Liver (tissue), 9 donors: Measurements from ENCODE around the gene LYZL1. TPM values are rescaled to one million over a fixed set of nuclear protein-coding genes. Genes with fewer than 3 reads are reported as not detected.
A peak's percentile ranks its signal among the peaks of the same experiment; 100 is the strongest.

Experiments
- DNase-seq: peaks from one replicate; pipeline ENCODE4 v3.0.0-alpha.2; 2017; ENCODE audit warnings: low spot score
- H3K27ac ChIP-seq, 2 donors: one replicate each; pipeline ENCODE4 v1.7.0; 2013; ENCODE audit warnings: inconsistent platforms in 2 of 2, low read length in 2 of 2, control low read depth in 1 of 2, low read depth in 1 of 2, mild to moderate bottlenecking in 1 of 2
- H3K27me3 ChIP-seq, 4 donors: one replicate each; pipeline versions ENCODE4 v1.6.1 to v1.7.0; 2013; ENCODE audit warnings: low read length in 3 of 4, inconsistent platforms in 1 of 4, mild to moderate bottlenecking in 1 of 4, moderate library complexity in 1 of 4; ENCODE audit not compliant: control insufficient read depth in 4 of 4, insufficient read depth in 4 of 4
- H3K36me3 ChIP-seq, 4 donors: one replicate each; pipeline versions ENCODE4 v1.6.1 to v1.7.0; 2013; ENCODE audit warnings: low read length in 3 of 4, mild to moderate bottlenecking in 3 of 4, low read depth in 1 of 4, moderate library complexity in 1 of 4; ENCODE audit not compliant: control insufficient read depth in 4 of 4, insufficient read depth in 3 of 4
- H3K4me1 ChIP-seq, 4 donors: one replicate each; pipeline versions ENCODE4 v1.6.1 to v1.7.0; 2013; ENCODE audit warnings: low read length in 3 of 4, mild to moderate bottlenecking in 3 of 4, moderate library complexity in 1 of 4; ENCODE audit not compliant: control insufficient read depth in 4 of 4, insufficient read depth in 4 of 4
- H3K4me3 ChIP-seq, 3 donors: one replicate each; pipeline versions ENCODE4 v1.6.1 to v1.7.0; 2013; ENCODE audit warnings: low read length in 3 of 3, control low read depth in 1 of 3, low read depth in 1 of 3, mild to moderate bottlenecking in 1 of 3
- H3K9ac ChIP-seq, 2 donors: one replicate each; pipeline ENCODE4 v1.7.0; 2013; ENCODE audit warnings: low read length in 2 of 2, mild to moderate bottlenecking in 2 of 2, moderate library complexity in 2 of 2, control low read depth in 1 of 2, low read depth in 1 of 2
- H3K9me3 ChIP-seq, 4 donors: one replicate each; pipeline versions ENCODE4 v1.6.1 to v1.7.0; 2013; ENCODE audit warnings: low read length in 3 of 4; ENCODE audit not compliant: control insufficient read depth in 4 of 4
- ATF3 ChIP-seq: IDR thresholded peaks from 2 replicates; pipeline ENCODE4 v1.6.1; 2016; ENCODE audit warnings: antibody characterized with exemption
- EGR1 ChIP-seq, 2 donors: IDR thresholded peaks; 2 replicates each; pipeline ENCODE4 v1.6.1; 2016 to 2018; ENCODE audit warnings: antibody characterized with exemption in 2 of 2, low read depth in 2 of 2
- FOXA1 ChIP-seq: IDR thresholded peaks from 2 replicates; pipeline ENCODE4 v1.6.1; 2016; ENCODE audit warnings: antibody characterized with exemption
- FOXA2 ChIP-seq: IDR thresholded peaks from 2 replicates; pipeline ENCODE4 v1.6.1; 2016; ENCODE audit warnings: antibody characterized with exemption
- GABPA ChIP-seq, 2 donors: IDR thresholded peaks in 1 of 2; conservative IDR thresholded peaks in 1 of 2; 2 replicates each; pipeline ENCODE4 v1.6.1; 2016; ENCODE audit warnings: antibody characterized with exemption in 2 of 2, mild to moderate bottlenecking in 1 of 2, moderate library complexity in 1 of 2
- HNF4A ChIP-seq, 2 donors: conservative IDR thresholded peaks; 2 replicates each; pipeline ENCODE4 v1.6.1; 2016; ENCODE audit warnings: antibody characterized with exemption in 2 of 2, mild to moderate bottlenecking in 2 of 2
- JUND ChIP-seq, 2 donors: IDR thresholded peaks; 2 replicates each; pipeline ENCODE4 v1.6.1; 2016; ENCODE audit warnings: antibody characterized with exemption in 2 of 2
- MAX ChIP-seq: IDR thresholded peaks from 2 replicates; pipeline ENCODE4 v1.6.1; 2016; ENCODE audit warnings: antibody characterized with exemption
- NR2F2 ChIP-seq: IDR thresholded peaks from 2 replicates; pipeline ENCODE4 v1.6.1; 2016; ENCODE audit warnings: antibody characterized with exemption
- RAD21 ChIP-seq, 2 donors: IDR thresholded peaks; 2 replicates each; pipeline ENCODE4 v1.6.1; 2016; ENCODE audit warnings: antibody characterized with exemption in 2 of 2, mild to moderate bottlenecking in 2 of 2
- RXRA ChIP-seq, 2 donors: IDR thresholded peaks; 2 replicates each; pipeline ENCODE4 v1.6.1; 2017 to 2018; ENCODE audit warnings: antibody characterized with exemption in 2 of 2, mild to moderate bottlenecking in 1 of 2
- SP1 ChIP-seq: IDR thresholded peaks from 2 replicates; pipeline ENCODE4 v1.6.1; 2018; ENCODE audit warnings: antibody characterized with exemption, mild to moderate bottlenecking
- TAF1 ChIP-seq: conservative IDR thresholded peaks from 2 replicates; pipeline ENCODE4 v1.6.1; 2016; ENCODE audit warnings: antibody characterized with exemption, mild to moderate bottlenecking
- YY1 ChIP-seq: IDR thresholded peaks from 2 replicates; pipeline ENCODE4 v1.6.1; 2016; ENCODE audit warnings: antibody characterized with exemption, mild to moderate bottlenecking
- WGBS: extraction: QIAGEN DNeasy Blood & Tissue Kit; methylation state at CpG from one replicate; pipeline ENCODE4 v1.1.7; 2013; 5-methylcytosine and 5-hydroxymethylcytosine counted together
- polyA plus RNA-seq, 2 donors: library from polyadenylated mRNA; stranded (reverse) in 1 of 2; unstranded in 1 of 2; fragments of 200-250 nt in 1 of 2; fragments of >200 nt in 1 of 2; fragmentation: Nextera tagmentation in 1 of 2; extraction: Ambion mirVana in 1 of 2; gene quantifications; one replicate each; pipeline versions ENCODE4 v1.2.1 to v1.2.3, GENCODE V29; 2013 to 2015
- total RNA-seq, 2 donors: library from RNA; depleted of rRNA; stranded (reverse); fragments of >200 nt; gene quantifications; one replicate each; pipeline ENCODE4 v1.2.3, GENCODE V29; 2014
- TF ChIP-seq, protein P1 (sequence below): fragments of 150-350 bp; IDR thresholded peaks from 2 replicates; pipeline ENCODE4 v1.5.1; 2017; ENCODE audit warnings: improper control_type of control experiment, low read depth, low read length; ENCODE audit not compliant: missing input control
- TF ChIP-seq, protein P2 (sequence below): IDR thresholded peaks from 2 replicates; pipeline ENCODE4 v1.6.1; 2016; ENCODE audit warnings: antibody characterized with exemption, mild to moderate bottlenecking
- donor health status: healthy.
- donor health status: healthy.
- donor health status: healthy.
- donor health status: healthy.
- donor health status: healthy.

LYZL1 gene
- total and polyA plus RNA-seq, 4 donors = not detected

- Histone ChIP-seq H3K36me3 (no peaks in the 10 kb centered on the region), H3K9me3 (no peaks in the 10 kb centered on the region), H3K9ac (peak overlapping the region in 1 of 2 donors; percentile 8), H3K27ac (peak overlapping the region; percentile 85 to 86), H3K27me3 (no peaks in the 10 kb centered on the region), H3K4me3 (no peak overlapping the region), H3K4me1 (peaks cover 10 to 47% (median 39%) of the 10 kb centered on the region in 4 donors)
- 99% methylated on average over 2 of the region's 2 CpGs for WGBS
- no peak for DNase-seq
- TF ChIP-seq, protein P1, sequence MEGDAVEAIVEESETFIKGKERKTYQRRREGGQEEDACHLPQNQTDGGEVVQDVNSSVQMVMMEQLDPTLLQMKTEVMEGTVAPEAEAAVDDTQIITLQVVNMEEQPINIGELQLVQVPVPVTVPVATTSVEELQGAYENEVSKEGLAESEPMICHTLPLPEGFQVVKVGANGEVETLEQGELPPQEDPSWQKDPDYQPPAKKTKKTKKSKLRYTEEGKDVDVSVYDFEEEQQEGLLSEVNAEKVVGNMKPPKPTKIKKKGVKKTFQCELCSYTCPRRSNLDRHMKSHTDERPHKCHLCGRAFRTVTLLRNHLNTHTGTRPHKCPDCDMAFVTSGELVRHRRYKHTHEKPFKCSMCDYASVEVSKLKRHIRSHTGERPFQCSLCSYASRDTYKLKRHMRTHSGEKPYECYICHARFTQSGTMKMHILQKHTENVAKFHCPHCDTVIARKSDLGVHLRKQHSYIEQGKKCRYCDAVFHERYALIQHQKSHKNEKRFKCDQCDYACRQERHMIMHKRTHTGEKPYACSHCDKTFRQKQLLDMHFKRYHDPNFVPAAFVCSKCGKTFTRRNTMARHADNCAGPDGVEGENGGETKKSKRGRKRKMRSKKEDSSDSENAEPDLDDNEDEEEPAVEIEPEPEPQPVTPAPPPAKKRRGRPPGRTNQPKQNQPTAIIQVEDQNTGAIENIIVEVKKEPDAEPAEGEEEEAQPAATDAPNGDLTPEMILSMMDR = no peak
- no peak for TF ChIP-seq TAF1
- TF ChIP-seq NR2F2 = no peak
- no peak for TF ChIP-seq JUND (IDR thresholded peaks at IDR 0.05)
- no peak for TF ChIP-seq GABPA (IDR thresholded peaks at IDR 0.05 in 1 of 2, conservative IDR thresholded peaks at IDR 0.05 in 1 of 2)
- no peak for TF ChIP-seq MAX
- TF ChIP-seq FOXA2 = no peak
- no peak for TF ChIP-seq RXRA (IDR thresholded peaks at IDR 0.05)
- TF ChIP-seq YY1 = no peak
- TF ChIP-seq, protein P2, sequence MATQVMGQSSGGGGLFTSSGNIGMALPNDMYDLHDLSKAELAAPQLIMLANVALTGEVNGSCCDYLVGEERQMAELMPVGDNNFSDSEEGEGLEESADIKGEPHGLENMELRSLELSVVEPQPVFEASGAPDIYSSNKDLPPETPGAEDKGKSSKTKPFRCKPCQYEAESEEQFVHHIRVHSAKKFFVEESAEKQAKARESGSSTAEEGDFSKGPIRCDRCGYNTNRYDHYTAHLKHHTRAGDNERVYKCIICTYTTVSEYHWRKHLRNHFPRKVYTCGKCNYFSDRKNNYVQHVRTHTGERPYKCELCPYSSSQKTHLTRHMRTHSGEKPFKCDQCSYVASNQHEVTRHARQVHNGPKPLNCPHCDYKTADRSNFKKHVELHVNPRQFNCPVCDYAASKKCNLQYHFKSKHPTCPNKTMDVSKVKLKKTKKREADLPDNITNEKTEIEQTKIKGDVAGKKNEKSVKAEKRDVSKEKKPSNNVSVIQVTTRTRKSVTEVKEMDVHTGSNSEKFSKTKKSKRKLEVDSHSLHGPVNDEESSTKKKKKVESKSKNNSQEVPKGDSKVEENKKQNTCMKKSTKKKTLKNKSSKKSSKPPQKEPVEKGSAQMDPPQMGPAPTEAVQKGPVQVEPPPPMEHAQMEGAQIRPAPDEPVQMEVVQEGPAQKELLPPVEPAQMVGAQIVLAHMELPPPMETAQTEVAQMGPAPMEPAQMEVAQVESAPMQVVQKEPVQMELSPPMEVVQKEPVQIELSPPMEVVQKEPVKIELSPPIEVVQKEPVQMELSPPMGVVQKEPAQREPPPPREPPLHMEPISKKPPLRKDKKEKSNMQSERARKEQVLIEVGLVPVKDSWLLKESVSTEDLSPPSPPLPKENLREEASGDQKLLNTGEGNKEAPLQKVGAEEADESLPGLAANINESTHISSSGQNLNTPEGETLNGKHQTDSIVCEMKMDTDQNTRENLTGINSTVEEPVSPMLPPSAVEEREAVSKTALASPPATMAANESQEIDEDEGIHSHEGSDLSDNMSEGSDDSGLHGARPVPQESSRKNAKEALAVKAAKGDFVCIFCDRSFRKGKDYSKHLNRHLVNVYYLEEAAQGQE = no peak
- TF ChIP-seq RAD21 (IDR thresholded peaks at IDR 0.05) = no peak
- TF ChIP-seq FOXA1 = no peak
- no peak for TF ChIP-seq EGR1 (IDR thresholded peaks at IDR 0.05; ENCODE audit: low read depth in 2 of 2)
- no peak for TF ChIP-seq ATF3
Observed at GRCh38 chr10:29317027-29317420, 28.2 kb downstream of the LYZL1 start.

- Histone ChIP-seq H3K36me3 (no peaks in the 10 kb centered on the region), H3K27ac (peak overlapping the region; percentile 85 to 86), H3K9ac (peak overlapping the region in 1 of 2 donors; percentile 26), H3K27me3 (no peaks in the 10 kb centered on the region), H3K4me1 (peaks cover 10 to 48% (median 44%) of the 10 kb centered on the region in 4 donors), H3K9me3 (no peaks in the 10 kb centered on the region), H3K4me3 (no peak overlapping the region)
- no peak for DNase-seq
- WGBS = 32% methylated on average over 5 of the region's 5 CpGs
- TF ChIP-seq FOXA2 (no peak), RAD21 (IDR thresholded peaks at IDR 0.05) (peak in 1 of 2 donors; percentile 52), RXRA (IDR thresholded peaks at IDR 0.05) (peak; percentile 20 to 32), YY1 (peak; percentile 69), HNF4A (conservative IDR thresholded peaks at IDR 0.05) (peak; percentile 28 to 65), SP1 (peak; percentile 71)
- TF ChIP-seq, protein P2 = no peak
- TF ChIP-seq, protein P1 = no peak
Observed at GRCh38 chr10:29317423-29318021, 28.7 kb downstream of the LYZL1 start.
